ENCODE data around the gene KCNK10. TPM values are rescaled to one million over a fixed set of nuclear protein-coding genes. Genes with fewer than 3 reads are reported as not detected.

The KCNK10 gene, protein sequence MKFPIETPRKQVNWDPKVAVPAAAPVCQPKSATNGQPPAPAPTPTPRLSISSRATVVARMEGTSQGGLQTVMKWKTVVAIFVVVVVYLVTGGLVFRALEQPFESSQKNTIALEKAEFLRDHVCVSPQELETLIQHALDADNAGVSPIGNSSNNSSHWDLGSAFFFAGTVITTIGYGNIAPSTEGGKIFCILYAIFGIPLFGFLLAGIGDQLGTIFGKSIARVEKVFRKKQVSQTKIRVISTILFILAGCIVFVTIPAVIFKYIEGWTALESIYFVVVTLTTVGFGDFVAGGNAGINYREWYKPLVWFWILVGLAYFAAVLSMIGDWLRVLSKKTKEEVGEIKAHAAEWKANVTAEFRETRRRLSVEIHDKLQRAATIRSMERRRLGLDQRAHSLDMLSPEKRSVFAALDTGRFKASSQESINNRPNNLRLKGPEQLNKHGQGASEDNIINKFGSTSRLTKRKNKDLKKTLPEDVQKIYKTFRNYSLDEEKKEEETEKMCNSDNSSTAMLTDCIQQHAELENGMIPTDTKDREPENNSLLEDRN
- not detected in 5 replicates for total RNA-seq (2022; extraction: Qiagen RNA extraction; ENCODE audit: low read depth)

GRCh38 chr14:88323086-88323522, at the start of gene KCNK10:
TSS of gene KCNK10 (minus strand) at chr14:88323269. CDS start at chr14:88322798, 471 bp downstream.

Other genes starting within 250 kb of the KCNK10 start
- gene SPATA7, start 62.4 kb upstream of the KCNK10 start, total RNA-seq (2022; extraction: Qiagen RNA extraction; ENCODE audit: low read depth): 2.9 to 6.3 TPM (median 3.8 TPM) in 5 replicates
- gene PTPN21, start 231.7 kb upstream of the KCNK10 start, total RNA-seq (2022; extraction: Qiagen RNA extraction; ENCODE audit: low read depth): 7.5 to 10.1 TPM (median 9.6 TPM) in 5 replicates
- 60.4 to 68.9 TPM (median 62.7 TPM) in 5 replicates for gene ZC3H14, start 239.8 kb upstream of the KCNK10 start, total RNA-seq (2022; extraction: Qiagen RNA extraction; ENCODE audit: low read depth)